GM23338 (cell line): Measurements from ENCODE around the gene CHKB. TPM values are rescaled to one million over a fixed set of nuclear protein-coding genes. Genes with fewer than 3 reads are reported as not detected.
A peak's percentile ranks its signal among the peaks of the same experiment; 100 is the strongest.

ENCODE experiments used
- ATAC-seq: fragments of 200-7000 bp; cut with Tn5 transposase; 3 replicates; pipeline ENCODE4 v1.9.1; 2020
- DNase-seq: peaks from one replicate; pipeline ENCODE4 v3.0.0-alpha.2; 2015; ENCODE audit warnings: low spot score
- H2AFZ ChIP-seq: fragments of 200-600 bp; sonication (generic); 2 replicates; pipeline ENCODE4 v1.8.0; 2016; ENCODE audit warnings: antibody characterized with exemption, mild to moderate bottlenecking, moderate library complexity
- H3F3A ChIP-seq: fragments of 200-600 bp; sonication (generic); replicated peaks from 2 replicates; pipeline ENCODE4 v1.8.0; 2017; ENCODE audit warnings: antibody characterized with exemption, mixed run types, low read depth
- H3K27ac ChIP-seq: fragments of 200-600 bp; sonication (generic); 2 replicates; pipeline ENCODE4 v1.6.1; 2016; ENCODE audit warnings: low read depth
- H3K27me3 ChIP-seq: fragments of 200-600 bp; sonication (generic); 2 replicates; pipeline ENCODE4 v1.8.0; 2016; ENCODE audit warnings: mild to moderate bottlenecking, mixed run types, moderate library complexity; ENCODE audit not compliant: insufficient read depth
- H3K36me3 ChIP-seq: fragments of 200-600 bp; sonication (generic); 2 replicates; pipeline ENCODE4 v1.8.0; 2016; ENCODE audit warnings: mild to moderate bottlenecking; ENCODE audit not compliant: insufficient read depth
- H3K4me1 ChIP-seq: fragments of 200-600 bp; sonication (generic); 2 replicates; pipeline ENCODE4 v1.8.0; 2016; ENCODE audit warnings: mild to moderate bottlenecking, moderate library complexity; ENCODE audit not compliant: insufficient read depth
- H3K4me2 ChIP-seq: fragments of 200-600 bp; sonication (generic); 2 replicates; pipeline ENCODE4 v1.7.1; 2017; ENCODE audit warnings: mixed run types
- H3K4me3 ChIP-seq: fragments of 200-600 bp; sonication (generic); 2 replicates; pipeline ENCODE4 v1.6.1; 2016; ENCODE audit warnings: mixed run types
- H3K79me2 ChIP-seq: fragments of 200-600 bp; sonication (generic); replicated peaks from 2 replicates; pipeline ENCODE4 v1.8.0; 2017; ENCODE audit warnings: mild to moderate bottlenecking; ENCODE audit not compliant: insufficient read depth
- H3K9me2 ChIP-seq: fragments of 200-600 bp; sonication (generic); 2 replicates; pipeline ENCODE4 v1.8.0; 2017; ENCODE audit not compliant: insufficient read depth
- H4K20me1 ChIP-seq: fragments of 200-600 bp; sonication (generic); replicated peaks from 2 replicates; pipeline ENCODE4 v1.8.0; 2017; ENCODE audit warnings: mild to moderate bottlenecking; ENCODE audit not compliant: insufficient read depth
- H3K27ac Mint-ChIP-seq: 2 replicates; pipeline ENCODE4 v1.8.0; 2020; ENCODE audit warnings: inconsistent platforms, mild to moderate bottlenecking, moderate library complexity, mixed read lengths
- H3K27me3 Mint-ChIP-seq: 3 replicates; pipeline ENCODE4 v1.8.0; 2022; ENCODE audit warnings: low read depth, mild to moderate bottlenecking, moderate library complexity, mixed read lengths, inconsistent platforms; ENCODE audit not compliant: insufficient read depth, poor library complexity
- H3K36me3 Mint-ChIP-seq: 3 replicates; pipeline ENCODE4 v1.8.0; 2021; ENCODE audit warnings: low read depth, mild to moderate bottlenecking, inconsistent platforms, moderate library complexity, mixed read lengths
- H3K4me1 Mint-ChIP-seq: 3 replicates; pipeline ENCODE4 v1.8.0; 2020; ENCODE audit warnings: mild to moderate bottlenecking, inconsistent platforms, mixed read lengths
- H3K4me3 Mint-ChIP-seq: 3 replicates; pipeline ENCODE4 v1.8.0; 2021; ENCODE audit warnings: moderate library complexity, mild to moderate bottlenecking, inconsistent platforms, mixed read lengths
- H3K9me3 Mint-ChIP-seq: 3 replicates; pipeline ENCODE4 v1.8.0; 2020; ENCODE audit warnings: moderate library complexity, mild to moderate bottlenecking, inconsistent platforms, mixed read lengths
- CREB1 ChIP-seq: fragments of 250-450 bp; sonication (Bioruptor Pico); IDR thresholded peaks from 2 replicates; pipeline ENCODE4 v1.5.0; 2020; ENCODE audit warnings: low read depth, mild to moderate bottlenecking, moderate library complexity
- EZH2 ChIP-seq: fragments of 200-600 bp; sonication (generic); IDR thresholded peaks from one replicate; pipeline ENCODE4 v1.8.0; 2017; ENCODE audit warnings: antibody characterized with exemption, mild to moderate bottlenecking, low read depth; ENCODE audit not compliant: unreplicated experiment
- JUNB ChIP-seq: IDR thresholded peaks from one replicate; pipeline ENCODE4 v1.6.1; 2016; ENCODE audit warnings: antibody characterized with exemption; ENCODE audit not compliant: unreplicated experiment
- STAT1 ChIP-seq: IDR thresholded peaks from one replicate; pipeline ENCODE4 v1.6.1; 2016; ENCODE audit warnings: antibody characterized with exemption; ENCODE audit not compliant: unreplicated experiment
- ZNF114 ChIP-seq: fragments of 250-450 bp; sonication (Bioruptor Pico); IDR thresholded peaks from 2 replicates; pipeline ENCODE4 v1.5.0; 2020; ENCODE audit warnings: mild to moderate bottlenecking, moderate library complexity
- ZNF331 ChIP-seq: fragments of 250-450 bp; sonication (Bioruptor Pico); IDR thresholded peaks from 2 replicates; pipeline ENCODE4 v1.5.0; 2020; ENCODE audit warnings: low read depth, mild to moderate bottlenecking, moderate library complexity
- polyA plus RNA-seq: library from polyadenylated mRNA; unstranded; fragments of >200 nt; fragmentation: Nextera tagmentation; extraction: Ambion mirVana; gene quantifications from 2 replicates; pipeline ENCODE4 v1.2.1, GENCODE V29; 2016
- total RNA-seq: library from RNA; depleted of rRNA; stranded (reverse); fragments of >200 nt; shearing (Covaris generic); gene quantifications from 2 replicates; pipeline ENCODE4 v1.2.3, GENCODE V29; 2014
- TF ChIP-seq, protein P1 (sequence below): IDR thresholded peaks from one replicate; pipeline ENCODE4 v1.6.1; 2018; ENCODE audit warnings: antibody characterized with exemption; ENCODE audit not compliant: unreplicated experiment
- TF ChIP-seq, protein P2 (sequence below): IDR thresholded peaks from 2 replicates; pipeline ENCODE4 v1.6.1; 2016; ENCODE audit warnings: antibody characterized with exemption

The CHKB gene
- total and polyA plus RNA-seq, 2 experiments from 2014 or later: 51.2 to 61.6 TPM

DNA sequence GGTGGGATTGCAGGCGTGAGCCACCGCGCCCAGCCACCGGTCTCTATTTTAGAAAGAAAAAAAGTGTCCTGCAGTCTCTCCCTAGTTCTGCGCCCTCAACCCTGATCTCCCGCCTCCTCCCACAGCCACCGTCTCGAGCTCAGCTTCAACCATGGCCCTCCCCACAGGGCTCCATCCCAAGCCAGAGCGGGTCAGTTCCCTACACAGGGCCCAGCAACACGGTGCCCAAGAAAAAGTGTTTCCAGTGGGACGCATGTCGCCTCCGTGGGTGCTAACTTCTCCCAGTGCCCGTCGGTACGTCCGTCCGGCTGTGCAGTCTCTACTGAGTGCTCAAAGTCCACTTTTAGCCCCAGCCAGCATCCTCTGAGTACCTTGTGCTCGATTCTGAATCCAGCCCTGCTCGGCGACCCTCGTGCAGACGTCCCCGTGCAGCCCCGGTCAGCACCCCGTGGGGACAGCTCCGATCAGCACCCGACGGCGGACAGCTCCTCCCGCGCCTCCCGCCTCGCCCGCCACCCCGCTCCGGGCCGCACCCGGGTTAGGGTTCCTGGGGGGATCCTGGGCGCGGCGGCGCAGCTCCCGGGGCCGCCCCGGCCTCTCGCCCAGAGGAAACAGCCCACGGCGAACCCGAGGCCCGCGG is 17.3 kb upstream of the CHKB start:
- no peak overlapping the region for H3K4me2 ChIP-seq
- H3K9me3 Mint-ChIP-seq: 0 out of 3 replicates have a peak, but pooled peaks cover 3% of the 10 kb centered on the region

DNA sequence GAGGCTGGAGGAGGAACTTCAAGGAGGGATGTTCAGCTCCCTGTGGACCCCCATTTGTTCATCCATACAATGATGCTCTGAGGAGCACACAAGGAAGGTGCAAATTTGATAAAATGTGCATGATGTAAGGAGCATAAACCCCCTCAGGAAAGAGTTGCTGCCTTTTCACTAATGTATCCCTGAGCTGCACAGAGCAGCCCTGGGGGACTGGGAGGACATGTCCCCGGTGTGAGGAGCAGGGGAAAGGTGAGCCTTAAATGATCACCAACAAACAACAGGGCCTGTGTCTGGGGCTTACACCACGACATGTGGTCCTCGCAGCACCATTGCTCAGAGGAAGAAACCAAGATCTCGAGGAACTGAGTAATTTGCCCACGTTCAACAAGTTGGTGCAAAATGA is 14.4 kb upstream of the CHKB start:
- Histone ChIP-seq H3K36me3 (no peaks in the 10 kb centered on the region), H2AFZ (no peak overlapping the region), H3K27me3 (peaks cover 52% of the 10 kb centered on the region), H3K4me1 (no peaks in the 10 kb centered on the region; the same call in 1 of the 2 replicates), H3K27ac (no peak overlapping the region), H3F3A (no peaks in the 10 kb centered on the region), H3K9me2 (no peaks in the 10 kb centered on the region), H3K4me2 (no peak overlapping the region), H4K20me1 (no peaks in the 10 kb centered on the region; the same call in 1 of the 2 replicates), H3K4me3 (no peak overlapping the region), H3K79me2 (no peaks in the 10 kb centered on the region)
- Mint-ChIP-seq H3K4me3 (no peak overlapping the region; the same call in 2 of the 3 replicates), H3K36me3 (peaks cover 3% of the 10 kb centered on the region; the same call in 1 of the 3 replicates), H3K4me1 (peaks cover 10% of the 10 kb centered on the region), H3K9me3 (0 out of 3 replicates have a peak, but pooled peaks cover 3% of the 10 kb centered on the region), H3K27ac (no peak overlapping the region), H3K27me3 (peaks cover 29% of the 10 kb centered on the region)
- no peak for ATAC-seq
- no peak for TF ChIP-seq CREB1 (CRISPR knock-in tag)
- DNase-seq: no peak

More for the DNA sequence above, 17.3 kb upstream of the CHKB start:
- H3K27ac ChIP-seq: no peak overlapping the region
- H3K36me3 Mint-ChIP-seq: peaks cover 3% of the 10 kb centered on the region; the same call in 1 of the 3 replicates
- no peak overlapping the region for H3K4me3 ChIP-seq
- TF ChIP-seq, protein P1, sequence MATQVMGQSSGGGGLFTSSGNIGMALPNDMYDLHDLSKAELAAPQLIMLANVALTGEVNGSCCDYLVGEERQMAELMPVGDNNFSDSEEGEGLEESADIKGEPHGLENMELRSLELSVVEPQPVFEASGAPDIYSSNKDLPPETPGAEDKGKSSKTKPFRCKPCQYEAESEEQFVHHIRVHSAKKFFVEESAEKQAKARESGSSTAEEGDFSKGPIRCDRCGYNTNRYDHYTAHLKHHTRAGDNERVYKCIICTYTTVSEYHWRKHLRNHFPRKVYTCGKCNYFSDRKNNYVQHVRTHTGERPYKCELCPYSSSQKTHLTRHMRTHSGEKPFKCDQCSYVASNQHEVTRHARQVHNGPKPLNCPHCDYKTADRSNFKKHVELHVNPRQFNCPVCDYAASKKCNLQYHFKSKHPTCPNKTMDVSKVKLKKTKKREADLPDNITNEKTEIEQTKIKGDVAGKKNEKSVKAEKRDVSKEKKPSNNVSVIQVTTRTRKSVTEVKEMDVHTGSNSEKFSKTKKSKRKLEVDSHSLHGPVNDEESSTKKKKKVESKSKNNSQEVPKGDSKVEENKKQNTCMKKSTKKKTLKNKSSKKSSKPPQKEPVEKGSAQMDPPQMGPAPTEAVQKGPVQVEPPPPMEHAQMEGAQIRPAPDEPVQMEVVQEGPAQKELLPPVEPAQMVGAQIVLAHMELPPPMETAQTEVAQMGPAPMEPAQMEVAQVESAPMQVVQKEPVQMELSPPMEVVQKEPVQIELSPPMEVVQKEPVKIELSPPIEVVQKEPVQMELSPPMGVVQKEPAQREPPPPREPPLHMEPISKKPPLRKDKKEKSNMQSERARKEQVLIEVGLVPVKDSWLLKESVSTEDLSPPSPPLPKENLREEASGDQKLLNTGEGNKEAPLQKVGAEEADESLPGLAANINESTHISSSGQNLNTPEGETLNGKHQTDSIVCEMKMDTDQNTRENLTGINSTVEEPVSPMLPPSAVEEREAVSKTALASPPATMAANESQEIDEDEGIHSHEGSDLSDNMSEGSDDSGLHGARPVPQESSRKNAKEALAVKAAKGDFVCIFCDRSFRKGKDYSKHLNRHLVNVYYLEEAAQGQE: peak; percentile 94
- peak; percentile 57; the same call in 1 of the 2 replicates for TF ChIP-seq CREB1 (CRISPR knock-in tag)
- TF ChIP-seq ZNF331 (CRISPR knock-in tag): no peak
- H3K4me3 Mint-ChIP-seq: peak overlapping the region; percentile 69
- H3F3A ChIP-seq: no peaks in the 10 kb centered on the region
- no peaks in the 10 kb centered on the region for H3K79me2 ChIP-seq
- DNase-seq (peak; percentile 76), ATAC-seq (peak; percentile 75)
- peaks cover 81% of the 10 kb centered on the region for H3K27me3 ChIP-seq
- H3K36me3 ChIP-seq: no peaks in the 10 kb centered on the region
- no peak overlapping the region for H3K27ac Mint-ChIP-seq
- no peak overlapping the region for H2AFZ ChIP-seq
- no peaks in the 10 kb centered on the region for H3K9me2 ChIP-seq
- peaks cover 16% of the 10 kb centered on the region for H3K4me1 Mint-ChIP-seq
- peaks cover 52% of the 10 kb centered on the region for H3K27me3 Mint-ChIP-seq
- no peaks in the 10 kb centered on the region; the same call in 1 of the 2 replicates for H4K20me1 ChIP-seq
- no peaks in the 10 kb centered on the region; the same call in 1 of the 2 replicates for H3K4me1 ChIP-seq

DNA sequence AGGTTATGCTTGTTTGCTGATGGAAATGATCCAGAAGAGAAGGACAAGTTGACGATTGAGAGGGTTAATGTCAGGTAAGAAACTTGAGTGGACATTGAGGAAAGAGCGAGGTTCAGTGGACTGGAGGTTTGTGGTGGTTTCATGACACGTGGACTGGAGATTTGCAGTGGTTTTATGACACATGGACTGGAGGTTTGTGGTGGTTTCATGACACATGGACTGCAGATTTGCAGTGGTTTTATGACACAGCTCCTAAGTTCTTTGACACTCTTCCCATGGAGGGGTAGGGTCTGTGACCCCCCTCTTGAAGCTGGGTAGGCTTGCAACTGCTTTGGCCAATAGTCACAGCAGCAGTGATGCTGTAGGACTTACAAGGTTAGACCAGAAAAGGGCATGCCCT is 12.5 kb upstream of the CHKB start:
- H3K9me2 ChIP-seq: no peaks in the 10 kb centered on the region
- Mint-ChIP-seq H3K36me3 (peaks cover 3% of the 10 kb centered on the region; the same call in 1 of the 3 replicates), H3K27ac (no peak overlapping the region), H3K4me3 (no peak overlapping the region), H3K27me3 (peaks cover 20% of the 10 kb centered on the region), H3K4me1 (peaks cover 4% of the 10 kb centered on the region; the same call in 2 of the 3 replicates), H3K9me3 (0 out of 3 replicates have a peak, but pooled peaks cover 3% of the 10 kb centered on the region)
- peaks cover 2% of the 10 kb centered on the region for H4K20me1 ChIP-seq
- H3K36me3 ChIP-seq: no peaks in the 10 kb centered on the region
- no peak overlapping the region for H3K4me3 ChIP-seq
- H3K27me3 ChIP-seq: peaks cover 41% of the 10 kb centered on the region
- no peak overlapping the region for H3K4me2 ChIP-seq
- H3K27ac ChIP-seq: no peak overlapping the region
- H3K79me2 ChIP-seq: no peaks in the 10 kb centered on the region
- H2AFZ ChIP-seq: no peak overlapping the region
- H3F3A ChIP-seq: no peaks in the 10 kb centered on the region
- no peaks in the 10 kb centered on the region for H3K4me1 ChIP-seq
- ATAC-seq: no peak
- DNase-seq: no peak
- TF ChIP-seq, protein P2, sequence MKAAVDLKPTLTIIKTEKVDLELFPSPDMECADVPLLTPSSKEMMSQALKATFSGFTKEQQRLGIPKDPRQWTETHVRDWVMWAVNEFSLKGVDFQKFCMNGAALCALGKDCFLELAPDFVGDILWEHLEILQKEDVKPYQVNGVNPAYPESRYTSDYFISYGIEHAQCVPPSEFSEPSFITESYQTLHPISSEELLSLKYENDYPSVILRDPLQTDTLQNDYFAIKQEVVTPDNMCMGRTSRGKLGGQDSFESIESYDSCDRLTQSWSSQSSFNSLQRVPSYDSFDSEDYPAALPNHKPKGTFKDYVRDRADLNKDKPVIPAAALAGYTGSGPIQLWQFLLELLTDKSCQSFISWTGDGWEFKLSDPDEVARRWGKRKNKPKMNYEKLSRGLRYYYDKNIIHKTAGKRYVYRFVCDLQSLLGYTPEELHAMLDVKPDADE: no peak
- TF ChIP-seq ZNF114 (no peak), ZNF331 (CRISPR knock-in tag) (no peak), STAT1 (no peak), JUNB (no peak), EZH2 (no peak)
- TF ChIP-seq, protein P1: no peak
